ENCODE data around the gene NOP56.
A peak's percentile ranks its signal among the peaks of the same experiment; 100 is the strongest.
"Not testable (repeated sequence)": the region's sequence is repeated elsewhere in the genome, so short reads cannot be mapped to it uniquely, and the experiment has no call there.

The NOP56 gene

GRCh38 chr20:2652724-2653555 lies 508 bp downstream of the NOP56 start:
- no peak for DNase-seq

- no peak for DNase-seq
Observed at GRCh38 chr20:2653556-2654383, 1.3 kb downstream of the NOP56 start.

- no peak for DNase-seq
Observed at GRCh38 chr20:2654384-2654822, 2.0 kb downstream of the NOP56 start.

GRCh38 chr20:2654831-2655230 lies 2.4 kb downstream of the NOP56 start:
- DNase-seq = no peak

GRCh38 chr20:2655331-2656116 lies 3.1 kb downstream of the NOP56 start:
- no peak for DNase-seq

- no peak for DNase-seq
Observed at GRCh38 chr20:2656471-2657117, 4.2 kb downstream of the NOP56 start.

- no peak for DNase-seq
Observed at GRCh38 chr20:2657241-2657640, 4.8 kb downstream of the NOP56 start.

- no peak for DNase-seq
Observed at GRCh38 chr20:2657674-2658073, 5.2 kb downstream of the NOP56 start.

- DNase-seq = no peak
Observed at GRCh38 chr20:2658414-2659354, 6.3 kb downstream of the NOP56 start.

GRCh38 chr20:2659547-2659946 lies 7.1 kb downstream of the NOP56 start:
- no peak for DNase-seq

GRCh38 chr20:2663364-2663886 lies 11.0 kb downstream of the NOP56 start:
- DNase-seq = no peak

GRCh38 chr20:2663887-2664719 lies 11.7 kb downstream of the NOP56 start, which contains the start of gene IDH3B:
Gene IDH3B, minus strand, starts transcription at chr20:2664216. Its CDS starts 28 bp downstream, at chr20:2664188.
- DNase-seq = peak; percentile 49

- no peak for DNase-seq
Observed at GRCh38 chr20:2671977-2672376, 19.5 kb downstream of the NOP56 start.

GRCh38 chr20:2672446-2672845 lies 20.0 kb downstream of the NOP56 start:
- DNase-seq = no peak

- no peak for DNase-seq
Observed at GRCh38 chr20:2673453-2673852, 21.0 kb downstream of the NOP56 start.

- DNase-seq = no peak
Observed at GRCh38 chr20:2680046-2680445, 27.6 kb downstream of the NOP56 start.

GRCh38 chr20:2682040-2682439 lies 29.6 kb downstream of the NOP56 start:
- DNase-seq = not testable (repeated sequence)

- not testable (repeated sequence) for DNase-seq
Observed at GRCh38 chr20:2684817-2685216, 32.4 kb downstream of the NOP56 start.

- DNase-seq = no peak
Observed at GRCh38 chr20:2687514-2687913, 35.1 kb downstream of the NOP56 start.

- DNase-seq = peak; percentile 26
Observed at GRCh38 chr20:2688041-2688591, 35.7 kb downstream of the NOP56 start.

Data from NCI-H2107 (cell line).